H1 (cell line): ENCODE results near the gene MYG1. TPM values are rescaled to one million over a fixed set of nuclear protein-coding genes. Genes with fewer than 3 reads are reported as not detected.

Experiments
- CTBP2 ChIP-seq: IDR thresholded peaks from 2 replicates; pipeline ENCODE4 v1.7.0; 2011; ENCODE audit warnings: borderline replicate concordance, mild to moderate bottlenecking, moderate library complexity, mixed read lengths, low read length; ENCODE audit not compliant: insufficient read depth, insufficient read length
- POU5F1 ChIP-seq: IDR thresholded peaks from 2 replicates; pipeline ENCODE4 v1.6.1; 2011; ENCODE audit warnings: low read depth, mild to moderate bottlenecking, low read length, moderate library complexity
- RBBP5 ChIP-seq: IDR thresholded peaks from 2 replicates; pipeline ENCODE4 v1.7.1; 2012; ENCODE audit warnings: low read depth, mild to moderate bottlenecking, inconsistent platforms, low read length, moderate library complexity, borderline replicate concordance
- TCF12 ChIP-seq: IDR thresholded peaks from 2 replicates; pipeline ENCODE4 v1.6.1; 2011; ENCODE audit warnings: low read depth, mild to moderate bottlenecking, low read length
- polyA plus RNA-seq, 7 experiments: library from polyadenylated mRNA; depleted of rRNA in 3 of 7; stranded (reverse) in 5 of 7; unstranded in 2 of 7; fragments of >200 nt in 5 of 7; fragments of 200-250 nt in 2 of 7; gene quantifications; 1 replicate in 5 of 7; 2 replicates in 1 of 7; 4 replicates in 1 of 7; pipeline versions ENCODE4 v1.2.1 to v1.2.3, GENCODE V29; 2011 to 2013; ENCODE audit warnings: missing spikeins in 2 of 7, mixed read lengths in 2 of 7
- total RNA-seq: library from RNA; stranded (reverse); fragmentation: NEBNext Ultra II Directional; extraction: Animal tissue kit (Norgen Biotek cat#: 25700); gene quantifications from 2 replicates; pipeline ENCODE4 v1.2.1, GENCODE V29; 2021
- TF ChIP-seq, protein P1 (sequence below): fragments of 300-600 bp; sonication (generic); IDR thresholded peaks from 2 replicates; pipeline ENCODE4 v1.7.1; 2012; ENCODE audit warnings: low read length, moderate library complexity, mild to moderate bottlenecking, inconsistent platforms; ENCODE audit not compliant: insufficient replicate concordance

Gene MYG1
- total and polyA plus RNA-seq, 2 of the 8 experiments (the other 6 are each of a cell fraction or from before 2014, with no cell fraction given): 83.3 to 104 TPM

DNA sequence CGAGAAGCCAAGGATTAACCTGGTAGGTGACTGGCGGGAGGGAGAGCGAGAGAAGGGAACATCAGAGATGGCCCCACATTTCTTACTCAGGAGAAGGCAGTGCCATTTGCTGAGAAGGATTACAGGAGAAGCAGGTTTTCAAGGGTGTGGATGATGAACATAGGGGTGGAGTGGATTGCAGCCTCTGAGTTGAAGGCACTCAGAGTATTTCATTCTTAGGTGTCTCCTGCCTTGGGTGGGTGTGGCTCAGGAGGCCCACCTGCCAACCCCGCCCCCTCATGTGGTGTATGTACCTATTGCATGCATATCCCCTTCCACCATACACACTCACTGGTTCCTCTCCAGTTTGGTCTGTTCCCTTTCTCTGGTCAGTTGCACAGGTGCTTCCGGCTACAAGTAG lies 25.1 kb upstream of the MYG1 start (continued):
- TF ChIP-seq, protein P1, sequence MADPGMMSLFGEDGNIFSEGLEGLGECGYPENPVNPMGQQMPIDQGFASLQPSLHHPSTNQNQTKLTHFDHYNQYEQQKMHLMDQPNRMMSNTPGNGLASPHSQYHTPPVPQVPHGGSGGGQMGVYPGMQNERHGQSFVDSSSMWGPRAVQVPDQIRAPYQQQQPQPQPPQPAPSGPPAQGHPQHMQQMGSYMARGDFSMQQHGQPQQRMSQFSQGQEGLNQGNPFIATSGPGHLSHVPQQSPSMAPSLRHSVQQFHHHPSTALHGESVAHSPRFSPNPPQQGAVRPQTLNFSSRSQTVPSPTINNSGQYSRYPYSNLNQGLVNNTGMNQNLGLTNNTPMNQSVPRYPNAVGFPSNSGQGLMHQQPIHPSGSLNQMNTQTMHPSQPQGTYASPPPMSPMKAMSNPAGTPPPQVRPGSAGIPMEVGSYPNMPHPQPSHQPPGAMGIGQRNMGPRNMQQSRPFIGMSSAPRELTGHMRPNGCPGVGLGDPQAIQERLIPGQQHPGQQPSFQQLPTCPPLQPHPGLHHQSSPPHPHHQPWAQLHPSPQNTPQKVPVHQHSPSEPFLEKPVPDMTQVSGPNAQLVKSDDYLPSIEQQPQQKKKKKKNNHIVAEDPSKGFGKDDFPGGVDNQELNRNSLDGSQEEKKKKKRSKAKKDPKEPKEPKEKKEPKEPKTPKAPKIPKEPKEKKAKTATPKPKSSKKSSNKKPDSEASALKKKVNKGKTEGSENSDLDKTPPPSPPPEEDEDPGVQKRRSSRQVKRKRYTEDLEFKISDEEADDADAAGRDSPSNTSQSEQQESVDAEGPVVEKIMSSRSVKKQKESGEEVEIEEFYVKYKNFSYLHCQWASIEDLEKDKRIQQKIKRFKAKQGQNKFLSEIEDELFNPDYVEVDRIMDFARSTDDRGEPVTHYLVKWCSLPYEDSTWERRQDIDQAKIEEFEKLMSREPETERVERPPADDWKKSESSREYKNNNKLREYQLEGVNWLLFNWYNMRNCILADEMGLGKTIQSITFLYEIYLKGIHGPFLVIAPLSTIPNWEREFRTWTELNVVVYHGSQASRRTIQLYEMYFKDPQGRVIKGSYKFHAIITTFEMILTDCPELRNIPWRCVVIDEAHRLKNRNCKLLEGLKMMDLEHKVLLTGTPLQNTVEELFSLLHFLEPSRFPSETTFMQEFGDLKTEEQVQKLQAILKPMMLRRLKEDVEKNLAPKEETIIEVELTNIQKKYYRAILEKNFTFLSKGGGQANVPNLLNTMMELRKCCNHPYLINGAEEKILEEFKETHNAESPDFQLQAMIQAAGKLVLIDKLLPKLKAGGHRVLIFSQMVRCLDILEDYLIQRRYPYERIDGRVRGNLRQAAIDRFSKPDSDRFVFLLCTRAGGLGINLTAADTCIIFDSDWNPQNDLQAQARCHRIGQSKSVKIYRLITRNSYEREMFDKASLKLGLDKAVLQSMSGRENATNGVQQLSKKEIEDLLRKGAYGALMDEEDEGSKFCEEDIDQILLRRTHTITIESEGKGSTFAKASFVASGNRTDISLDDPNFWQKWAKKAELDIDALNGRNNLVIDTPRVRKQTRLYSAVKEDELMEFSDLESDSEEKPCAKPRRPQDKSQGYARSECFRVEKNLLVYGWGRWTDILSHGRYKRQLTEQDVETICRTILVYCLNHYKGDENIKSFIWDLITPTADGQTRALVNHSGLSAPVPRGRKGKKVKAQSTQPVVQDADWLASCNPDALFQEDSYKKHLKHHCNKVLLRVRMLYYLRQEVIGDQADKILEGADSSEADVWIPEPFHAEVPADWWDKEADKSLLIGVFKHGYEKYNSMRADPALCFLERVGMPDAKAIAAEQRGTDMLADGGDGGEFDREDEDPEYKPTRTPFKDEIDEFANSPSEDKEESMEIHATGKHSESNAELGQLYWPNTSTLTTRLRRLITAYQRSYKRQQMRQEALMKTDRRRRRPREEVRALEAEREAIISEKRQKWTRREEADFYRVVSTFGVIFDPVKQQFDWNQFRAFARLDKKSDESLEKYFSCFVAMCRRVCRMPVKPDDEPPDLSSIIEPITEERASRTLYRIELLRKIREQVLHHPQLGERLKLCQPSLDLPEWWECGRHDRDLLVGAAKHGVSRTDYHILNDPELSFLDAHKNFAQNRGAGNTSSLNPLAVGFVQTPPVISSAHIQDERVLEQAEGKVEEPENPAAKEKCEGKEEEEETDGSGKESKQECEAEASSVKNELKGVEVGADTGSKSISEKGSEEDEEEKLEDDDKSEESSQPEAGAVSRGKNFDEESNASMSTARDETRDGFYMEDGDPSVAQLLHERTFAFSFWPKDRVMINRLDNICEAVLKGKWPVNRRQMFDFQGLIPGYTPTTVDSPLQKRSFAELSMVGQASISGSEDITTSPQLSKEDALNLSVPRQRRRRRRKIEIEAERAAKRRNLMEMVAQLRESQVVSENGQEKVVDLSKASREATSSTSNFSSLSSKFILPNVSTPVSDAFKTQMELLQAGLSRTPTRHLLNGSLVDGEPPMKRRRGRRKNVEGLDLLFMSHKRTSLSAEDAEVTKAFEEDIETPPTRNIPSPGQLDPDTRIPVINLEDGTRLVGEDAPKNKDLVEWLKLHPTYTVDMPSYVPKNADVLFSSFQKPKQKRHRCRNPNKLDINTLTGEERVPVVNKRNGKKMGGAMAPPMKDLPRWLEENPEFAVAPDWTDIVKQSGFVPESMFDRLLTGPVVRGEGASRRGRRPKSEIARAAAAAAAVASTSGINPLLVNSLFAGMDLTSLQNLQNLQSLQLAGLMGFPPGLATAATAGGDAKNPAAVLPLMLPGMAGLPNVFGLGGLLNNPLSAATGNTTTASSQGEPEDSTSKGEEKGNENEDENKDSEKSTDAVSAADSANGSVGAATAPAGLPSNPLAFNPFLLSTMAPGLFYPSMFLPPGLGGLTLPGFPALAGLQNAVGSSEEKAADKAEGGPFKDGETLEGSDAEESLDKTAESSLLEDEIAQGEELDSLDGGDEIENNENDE: no peak
- no peak for TF ChIP-seq RBBP5
- TF ChIP-seq POU5F1: no peak
- no peak for TF ChIP-seq TCF12
- no peak for TF ChIP-seq CTBP2
- TF ChIP-seq, all 59 proteins: peak for 0
